Mucosa of rectum (tissue), 2 donors: Measurements from ENCODE around the gene FOXK1.
A peak's percentile ranks its signal among the peaks of the same experiment; 100 is the strongest.

Experiments used
- H3K27ac ChIP-seq, 2 donors: one replicate each; pipeline ENCODE4 v1.7.0; 2013; ENCODE audit warnings: inconsistent platforms in 2 of 2, low read depth in 2 of 2, low read length in 2 of 2
- H3K27me3 ChIP-seq, 2 donors: one replicate each; pipeline ENCODE4 v1.7.0; 2013; ENCODE audit warnings: low read length in 2 of 2; ENCODE audit not compliant: control insufficient read depth in 2 of 2, insufficient read depth in 2 of 2
- H3K36me3 ChIP-seq, 2 donors: one replicate each; pipeline ENCODE4 v1.7.0; 2013; ENCODE audit warnings: low read length in 2 of 2; ENCODE audit not compliant: control insufficient read depth in 2 of 2, insufficient read depth in 2 of 2
- H3K4me1 ChIP-seq, 2 donors: one replicate each; pipeline ENCODE4 v1.7.0; 2013; ENCODE audit warnings: low read length in 2 of 2, mild to moderate bottlenecking in 1 of 2; ENCODE audit not compliant: control insufficient read depth in 2 of 2, insufficient read depth in 2 of 2
- H3K4me3 ChIP-seq, 2 donors: one replicate each; pipeline ENCODE4 v1.7.0; 2013; ENCODE audit warnings: low read length in 2 of 2
- H3K9ac ChIP-seq, 2 donors: one replicate each; pipeline ENCODE4 v1.7.0; 2013; ENCODE audit warnings: low read length in 2 of 2, low read depth in 1 of 2, mild to moderate bottlenecking in 1 of 2
- H3K9me3 ChIP-seq, 2 donors: one replicate each; pipeline ENCODE4 v1.7.0; 2013; ENCODE audit warnings: low read length in 2 of 2; ENCODE audit not compliant: control insufficient read depth in 2 of 2
- donor health status: healthy.
- donor health status: Normal muscosa, but diverticular disease.

FOXK1 gene

GRCh38 chr7:4716946-4717795, 35.1 kb downstream of the FOXK1 start:
- no peak overlapping the region for H3K9ac ChIP-seq
- no peaks in the 10 kb centered on the region for H3K27me3 ChIP-seq
- H3K4me1 ChIP-seq = peaks cover 10 to 13% of the 10 kb centered on the region in 2 donors
- peaks cover 4 to 5% of the 10 kb centered on the region in 2 donors for H3K36me3 ChIP-seq
- no peak overlapping the region for H3K4me3 ChIP-seq
- no peaks in the 10 kb centered on the region for H3K9me3 ChIP-seq
- H3K27ac ChIP-seq = no peak overlapping the region

DNA sequence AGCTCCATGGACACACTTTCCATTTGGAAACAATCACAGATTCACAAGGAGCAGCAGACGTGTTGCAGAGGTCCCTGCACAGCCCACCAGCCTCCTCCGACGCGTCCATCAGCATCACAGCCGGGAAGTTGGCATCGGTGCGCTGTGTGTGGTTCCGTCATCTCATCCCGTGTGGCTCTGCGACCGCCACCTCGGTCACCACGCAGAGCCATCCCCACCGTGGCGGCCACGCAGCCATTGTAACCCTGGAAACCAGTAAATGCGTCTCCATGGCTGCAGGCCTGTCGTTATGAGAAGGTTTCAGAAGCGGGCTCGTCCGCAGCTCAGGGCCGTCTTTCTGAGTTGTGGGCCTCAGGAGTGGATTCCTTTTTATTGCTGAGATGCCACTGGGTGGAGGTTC, 36.0 kb downstream of the FOXK1 start:
- Histone ChIP-seq H3K4me3 (no peak overlapping the region), H3K4me1 (peaks cover 1 to 4% of the 10 kb centered on the region in 2 donors), H3K9ac (no peak overlapping the region), H3K27ac (no peak overlapping the region), H3K9me3 (no peaks in the 10 kb centered on the region), H3K36me3 (peaks cover 9 to 12% of the 10 kb centered on the region in 2 donors), H3K27me3 (no peaks in the 10 kb centered on the region)

DNA sequence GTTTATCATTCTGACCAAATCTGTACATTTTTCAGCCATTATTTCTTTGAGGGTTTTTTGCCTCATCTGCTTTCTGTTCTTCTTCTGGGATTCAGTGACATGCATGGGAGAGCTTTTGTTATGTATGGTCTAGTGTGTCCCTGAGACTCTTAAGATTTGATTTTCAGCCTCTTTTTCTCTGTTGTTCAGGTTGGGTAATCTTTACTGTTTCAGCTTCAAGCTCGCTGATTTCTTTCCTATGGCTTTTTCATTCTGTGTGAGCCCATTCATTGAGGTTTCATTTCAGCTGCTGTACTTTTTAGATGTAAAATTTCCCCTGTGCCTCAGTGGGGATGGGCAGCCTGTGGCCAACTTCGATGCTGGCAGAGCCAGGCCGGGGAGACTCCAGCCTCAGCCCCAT, 38.1 kb downstream of the FOXK1 start:
- H3K4me1 ChIP-seq = peaks cover 0 to 7% of the 10 kb centered on the region in 2 donors
- peaks cover 8 to 9% of the 10 kb centered on the region in 2 donors for H3K36me3 ChIP-seq

DNA sequence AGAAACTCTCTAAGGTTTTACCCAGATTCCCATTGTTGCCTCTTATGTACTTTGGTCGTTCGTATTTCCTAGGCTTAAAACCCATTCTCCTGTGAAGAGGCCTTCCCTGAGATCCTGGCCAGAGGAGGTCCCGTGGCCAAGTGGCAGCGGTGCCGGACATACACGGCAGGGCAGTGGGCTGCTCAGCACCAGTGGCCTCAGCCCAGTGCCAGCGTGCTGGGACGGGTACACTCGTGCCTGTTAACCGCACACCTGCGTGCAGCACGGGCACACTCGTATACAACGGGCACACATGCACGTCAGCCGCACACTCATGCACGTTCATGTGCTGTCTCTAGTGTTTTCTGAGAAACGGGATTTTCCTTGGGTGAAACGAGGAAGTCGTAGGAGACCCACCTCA, 40.2 kb downstream of the FOXK1 start:
- Histone ChIP-seq H3K9ac (no peak overlapping the region), H3K9me3 (no peaks in the 10 kb centered on the region), H3K27ac (no peak overlapping the region), H3K4me1 (peaks cover 0 to 9% of the 10 kb centered on the region in 2 donors), H3K36me3 (peaks cover 8 to 9% of the 10 kb centered on the region in 2 donors), H3K27me3 (no peaks in the 10 kb centered on the region), H3K4me3 (no peak overlapping the region)

More for the DNA sequence above, 38.1 kb downstream of the FOXK1 start:
- H3K27ac ChIP-seq = no peak overlapping the region
- H3K9ac ChIP-seq = no peak overlapping the region
- H3K27me3 ChIP-seq = no peaks in the 10 kb centered on the region
- no peak overlapping the region for H3K4me3 ChIP-seq
- H3K9me3 ChIP-seq = no peaks in the 10 kb centered on the region

DNA sequence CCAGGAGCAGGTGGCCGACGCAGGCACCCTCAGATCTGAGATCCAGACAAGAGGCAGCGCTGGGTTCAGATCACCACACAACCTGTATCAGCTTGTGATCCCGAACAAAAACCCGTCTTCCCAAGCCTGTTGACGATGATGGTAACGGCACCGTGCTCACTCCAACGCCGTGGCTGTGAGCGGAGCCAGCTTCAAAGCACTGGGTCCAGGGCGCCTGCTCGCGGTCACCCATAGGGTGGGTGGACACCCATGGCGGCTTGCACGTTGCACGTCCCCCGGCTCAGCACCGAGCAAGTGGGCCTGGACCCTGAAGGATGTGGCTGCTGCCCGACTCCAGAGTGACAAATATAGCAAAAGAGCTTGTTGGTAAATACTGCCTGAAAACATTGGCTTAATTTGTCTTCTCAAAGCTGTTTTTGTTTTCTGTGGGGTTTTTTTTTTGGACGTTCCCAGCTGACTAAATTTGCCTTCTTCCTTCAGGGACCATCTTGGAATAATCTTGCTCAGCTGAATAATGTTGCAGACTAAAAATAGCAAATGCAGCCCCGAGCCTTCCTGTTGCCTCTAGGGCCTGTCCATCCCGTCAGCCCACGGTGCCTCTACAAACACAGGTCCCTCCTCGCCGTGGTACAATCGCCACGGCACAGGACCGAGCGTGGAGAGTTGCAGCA, 41.0 kb downstream of the FOXK1 start:
- no peak overlapping the region for H3K9ac ChIP-seq

GRCh38 chr7:4724648-4725013, 42.5 kb downstream of the FOXK1 start:
- peaks cover 5 to 13% of the 10 kb centered on the region in 2 donors for H3K36me3 ChIP-seq
- H3K27ac ChIP-seq = peak overlapping the region; percentile 75 to 84
- H3K27me3 ChIP-seq = no peaks in the 10 kb centered on the region
- peaks cover 0 to 9% of the 10 kb centered on the region in 2 donors for H3K4me1 ChIP-seq
- peak overlapping the region; percentile 68 to 77 for H3K9ac ChIP-seq
- peak overlapping the region; percentile 58 to 72 for H3K4me3 ChIP-seq
- H3K9me3 ChIP-seq = no peaks in the 10 kb centered on the region

More for the DNA sequence above, 41.0 kb downstream of the FOXK1 start:
- Histone ChIP-seq H3K9me3 (no peaks in the 10 kb centered on the region), H3K27ac (no peak overlapping the region), H3K4me1 (peaks cover 0 to 9% of the 10 kb centered on the region in 2 donors), H3K36me3 (peaks cover 5 to 13% of the 10 kb centered on the region in 2 donors), H3K27me3 (no peaks in the 10 kb centered on the region), H3K4me3 (no peak overlapping the region)

DNA sequence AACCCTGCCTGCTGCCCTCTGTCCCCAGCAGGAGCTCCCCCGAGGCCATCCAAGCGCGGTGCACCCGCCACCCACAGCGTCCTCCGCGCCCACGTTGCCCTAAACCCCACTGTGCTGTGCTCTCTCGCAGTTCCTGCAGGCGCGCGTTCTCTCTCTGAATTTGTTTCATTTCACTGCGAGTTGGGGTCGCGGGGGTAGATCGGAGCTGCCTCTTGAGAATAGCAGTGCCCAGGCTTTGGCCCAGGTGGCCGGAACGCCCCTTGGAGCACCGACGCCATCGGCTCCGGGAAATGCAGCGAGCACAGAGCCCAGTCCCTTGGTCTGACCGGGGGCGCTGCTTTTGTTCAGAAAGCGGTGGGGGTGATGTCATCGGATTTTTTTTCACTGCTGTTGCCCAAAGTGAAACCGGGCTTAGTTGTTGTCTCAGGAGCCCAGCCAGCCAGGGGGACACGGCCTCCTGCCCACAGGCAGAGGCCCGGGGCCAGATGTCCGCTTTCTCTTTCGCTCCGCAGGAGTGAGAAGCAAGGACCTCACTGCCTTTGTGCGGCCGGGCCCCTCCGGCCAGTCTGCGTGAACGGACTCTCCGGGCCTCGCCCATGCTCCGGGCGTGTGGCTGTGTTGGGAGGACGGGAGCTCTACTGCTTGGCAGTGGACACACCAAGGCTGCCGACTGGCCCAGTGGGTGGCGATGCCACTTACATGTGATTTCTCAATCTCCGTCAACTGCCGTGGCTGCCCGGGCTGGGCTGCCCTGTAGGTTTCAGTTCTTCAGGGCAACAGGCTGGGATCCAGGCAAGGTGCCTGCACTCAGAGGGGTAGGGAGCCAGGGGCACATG, 43.1 kb downstream of the FOXK1 start:
- Histone ChIP-seq H3K9ac (peak overlapping the region; percentile 68 to 77), H3K36me3 (peaks cover 5 to 15% of the 10 kb centered on the region in 2 donors), H3K27me3 (no peaks in the 10 kb centered on the region), H3K9me3 (no peaks in the 10 kb centered on the region), H3K27ac (peak overlapping the region; percentile 75 to 84), H3K4me3 (peak overlapping the region; percentile 58 to 72), H3K4me1 (peaks cover 0 to 9% of the 10 kb centered on the region in 2 donors)

GRCh38 chr7:4725850-4726450, 43.9 kb downstream of the FOXK1 start:
- no peaks in the 10 kb centered on the region for H3K27me3 ChIP-seq
- H3K36me3 ChIP-seq = peaks cover 5 to 15% of the 10 kb centered on the region in 2 donors
- H3K27ac ChIP-seq = peak overlapping the region; percentile 75 to 84
- peaks cover 0 to 9% of the 10 kb centered on the region in 2 donors for H3K4me1 ChIP-seq
- peak overlapping the region; percentile 68 to 77 for H3K9ac ChIP-seq
- peak overlapping the region; percentile 58 to 72 for H3K4me3 ChIP-seq
- H3K9me3 ChIP-seq = no peaks in the 10 kb centered on the region

DNA sequence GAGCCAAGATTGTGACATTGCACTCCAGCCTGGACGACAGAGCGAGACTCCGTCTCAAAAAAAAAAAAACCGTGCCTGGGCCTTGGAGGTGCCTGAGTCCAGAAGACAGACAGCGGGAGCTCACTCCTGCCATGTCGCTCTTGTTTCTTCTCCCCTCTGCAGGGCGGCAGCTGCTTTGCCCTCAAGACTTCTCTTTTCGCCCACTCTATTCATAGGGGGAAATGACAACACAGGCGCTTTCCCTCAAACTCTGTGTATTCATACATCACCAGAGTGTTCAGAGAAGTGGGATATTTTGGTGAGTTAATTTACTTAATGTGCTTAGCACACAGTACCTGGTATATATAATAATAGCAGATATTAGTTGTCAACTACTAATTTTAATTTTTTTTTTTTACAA, 44.5 kb downstream of the FOXK1 start:
- peaks cover 0 to 9% of the 10 kb centered on the region in 2 donors for H3K4me1 ChIP-seq
- H3K27ac ChIP-seq = peak overlapping the region in 1 of 2 donors; percentile 1
- no peak overlapping the region for H3K9ac ChIP-seq
- no peak overlapping the region for H3K4me3 ChIP-seq
- H3K27me3 ChIP-seq = no peaks in the 10 kb centered on the region
- no peaks in the 10 kb centered on the region for H3K9me3 ChIP-seq
- H3K36me3 ChIP-seq = peaks cover 5 to 15% of the 10 kb centered on the region in 2 donors
